ENCODE data around the gene OLFM1.
"Not testable (repeated sequence)": the region's sequence is repeated elsewhere in the genome, so short reads cannot be mapped to it uniquely, and the experiment has no call there.

Gene OLFM1

DNA sequence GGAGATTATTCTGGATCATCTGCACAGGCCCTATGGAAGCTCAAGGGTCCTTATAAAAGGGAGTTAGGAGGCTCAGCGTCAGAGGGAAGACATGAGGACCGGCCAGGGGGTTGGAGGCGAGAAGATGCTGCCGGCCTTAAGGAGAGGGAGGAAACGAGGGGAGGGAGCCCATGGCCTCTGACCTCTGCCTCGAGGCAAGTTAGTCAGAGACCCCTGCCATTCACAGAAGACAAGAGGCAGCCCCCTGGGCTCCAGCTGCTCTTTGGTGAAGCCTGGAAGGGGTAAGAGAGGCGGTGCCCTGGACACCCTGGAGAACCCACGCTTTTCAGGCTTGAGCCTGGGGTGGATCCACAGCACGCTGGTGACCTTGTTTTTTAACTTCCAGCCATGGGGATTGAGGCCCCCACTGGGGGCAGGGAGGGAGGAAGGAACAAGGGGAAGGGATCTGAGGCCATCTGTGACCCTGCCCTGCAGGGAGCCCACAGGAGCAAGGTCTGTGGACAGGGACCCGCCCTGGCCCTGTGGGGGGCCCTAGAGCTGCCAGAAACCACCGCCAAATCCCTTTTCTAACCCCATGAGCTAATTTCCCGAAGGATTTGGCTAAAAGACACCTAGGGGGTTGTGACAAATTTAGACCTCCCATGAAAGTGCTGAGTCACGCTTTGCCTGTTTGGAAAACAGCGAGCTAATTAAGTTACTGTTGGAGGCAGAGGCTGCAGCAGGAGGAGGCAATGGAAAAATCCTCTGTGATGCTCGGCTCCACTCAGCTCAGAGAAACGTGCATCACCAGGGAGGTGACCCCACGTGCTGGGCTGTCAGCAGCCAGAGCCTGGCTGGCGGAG is 49.7 kb downstream of the OLFM1 start:
- no peak for DNase-seq

DNA sequence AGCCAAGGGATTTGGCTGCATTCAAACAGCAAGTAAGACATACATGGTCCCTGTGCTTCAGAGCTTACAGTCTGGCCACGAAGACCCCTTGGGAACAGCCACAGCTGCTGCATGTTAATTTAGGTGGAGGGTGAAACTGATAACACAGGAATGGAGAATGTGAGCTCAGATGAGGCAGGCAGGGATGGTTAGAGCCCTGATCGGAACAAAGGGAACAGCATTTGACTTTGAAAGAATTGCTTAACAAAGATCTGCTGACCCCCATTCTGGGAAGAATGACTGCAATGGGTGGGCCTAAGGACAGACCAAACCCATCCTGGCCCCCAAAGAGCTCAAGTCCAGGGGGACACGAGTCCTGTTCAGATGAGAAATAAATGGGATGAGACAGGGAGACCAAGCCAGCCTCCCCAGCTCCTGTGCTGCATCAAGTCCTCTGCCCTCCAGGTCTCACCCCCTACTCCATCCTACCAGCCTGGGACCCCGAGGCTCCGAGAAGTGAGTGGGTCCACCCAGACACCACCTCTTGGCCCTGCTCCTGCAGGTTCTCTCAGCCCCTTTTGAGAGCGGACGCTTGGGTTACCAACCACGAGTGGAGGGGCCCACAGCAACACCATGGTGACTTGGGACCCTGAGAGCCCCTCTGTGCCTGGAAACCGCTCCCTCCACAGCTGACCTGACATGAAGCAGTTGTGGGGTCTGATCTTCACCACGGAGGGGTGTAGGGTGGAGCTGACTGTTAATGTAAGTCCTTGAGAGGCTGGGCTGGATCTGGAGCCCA is 50.8 kb downstream of the OLFM1 start:
- DNase-seq: no peak

DNA sequence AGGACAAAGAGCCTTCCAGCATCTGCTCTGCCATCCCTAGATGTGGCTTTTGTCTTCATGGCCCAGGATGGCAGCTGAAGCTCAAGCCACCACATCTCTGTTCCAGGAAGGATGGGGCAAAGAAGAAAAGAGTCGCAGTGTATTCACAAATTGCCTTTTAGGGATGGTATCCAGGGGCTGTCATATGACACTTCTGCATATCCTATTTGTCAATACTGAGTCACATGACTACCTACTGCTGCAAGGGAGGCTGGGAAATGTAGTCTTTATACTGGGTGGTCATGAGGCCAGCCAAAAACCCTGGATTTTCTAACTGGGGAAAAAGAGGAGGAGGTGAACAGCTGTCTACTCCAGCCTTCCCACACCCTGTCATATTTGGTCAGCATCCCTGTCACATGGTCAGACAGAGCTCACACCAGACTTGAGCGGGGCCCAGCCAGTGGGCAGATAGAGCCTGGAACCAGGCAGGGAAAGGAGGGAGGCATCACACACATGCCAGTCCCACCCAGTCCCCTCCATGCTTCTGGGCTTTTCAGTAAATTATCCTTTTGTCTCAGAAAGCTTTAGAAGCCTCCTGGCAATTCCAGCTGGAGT is 52.0 kb downstream of the OLFM1 start:
- DNase-seq: no peak

DNA sequence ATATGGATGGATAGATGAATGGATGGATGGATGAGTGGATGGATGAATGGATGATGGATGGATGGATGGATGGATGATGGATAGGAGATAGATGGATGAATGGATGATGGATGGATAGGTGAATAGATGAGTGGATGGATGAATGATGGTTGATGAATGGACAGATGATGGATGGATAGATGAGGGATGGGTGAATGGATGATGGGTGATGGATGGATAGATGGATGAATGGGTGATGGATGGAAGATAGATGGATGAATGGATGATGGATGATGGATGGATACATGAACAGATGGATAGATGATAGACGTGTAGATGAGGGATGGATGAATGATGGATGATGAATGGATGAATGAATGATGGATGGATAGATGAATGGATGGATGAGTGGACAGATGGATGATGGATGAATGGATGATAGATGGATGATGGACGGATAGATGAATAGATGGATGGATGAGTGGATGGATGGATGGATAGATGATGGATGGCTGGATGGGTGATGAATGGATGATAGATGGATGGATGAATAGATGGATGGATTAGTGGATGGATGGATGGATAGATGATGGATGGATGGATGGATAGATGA is 53.8 kb downstream of the OLFM1 start:
- DNase-seq: no peak

DNA sequence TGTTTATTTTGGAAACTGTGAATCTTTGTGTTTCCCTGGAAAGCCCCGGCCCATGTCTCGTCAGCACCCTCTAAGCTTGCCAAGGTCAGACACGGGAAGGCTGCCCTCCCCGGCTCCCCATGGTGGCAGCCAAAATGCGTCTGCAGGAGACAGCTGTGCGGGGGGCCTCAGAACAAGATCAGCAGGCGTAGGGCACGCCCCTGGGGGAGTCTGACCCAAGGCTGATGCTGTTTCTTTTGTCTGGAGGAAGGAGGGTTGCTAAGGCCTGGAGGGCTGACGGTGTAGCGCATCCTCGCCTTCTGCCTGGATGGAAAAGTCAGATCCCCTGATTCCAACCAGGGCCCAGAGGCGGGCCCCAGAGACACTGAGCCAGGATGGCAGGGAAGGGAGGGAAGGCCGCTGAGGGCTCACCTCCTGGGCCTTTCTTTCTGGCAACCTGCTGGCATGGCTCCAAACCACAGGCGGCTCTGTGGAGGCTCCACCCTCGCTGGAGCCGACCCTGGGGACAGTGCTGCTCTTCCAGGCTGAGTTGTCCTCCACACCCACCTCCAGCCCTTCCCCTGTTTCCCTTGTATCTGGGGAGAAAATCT is 57.2 kb downstream of the OLFM1 start:
- no peak for DNase-seq

DNA sequence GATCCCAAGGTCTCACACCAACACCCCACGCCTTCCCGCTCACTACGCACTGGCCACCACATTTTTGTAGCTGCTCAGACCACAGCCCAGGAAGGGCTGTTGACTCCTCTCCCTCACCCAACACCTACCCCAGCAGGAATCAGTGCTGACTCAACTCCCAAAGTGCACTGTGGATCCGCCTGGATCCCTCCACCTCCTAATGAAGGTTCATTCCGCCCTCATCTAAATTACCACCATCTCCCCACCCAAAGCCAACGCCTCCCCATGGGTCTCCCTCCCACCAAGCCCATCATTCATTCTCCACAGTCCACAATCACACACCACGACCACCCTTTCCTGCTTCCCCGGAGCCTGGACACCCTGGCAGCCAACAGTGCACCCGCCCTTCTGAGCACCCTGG is 57.8 kb downstream of the OLFM1 start:
- DNase-seq: no peak

DNA sequence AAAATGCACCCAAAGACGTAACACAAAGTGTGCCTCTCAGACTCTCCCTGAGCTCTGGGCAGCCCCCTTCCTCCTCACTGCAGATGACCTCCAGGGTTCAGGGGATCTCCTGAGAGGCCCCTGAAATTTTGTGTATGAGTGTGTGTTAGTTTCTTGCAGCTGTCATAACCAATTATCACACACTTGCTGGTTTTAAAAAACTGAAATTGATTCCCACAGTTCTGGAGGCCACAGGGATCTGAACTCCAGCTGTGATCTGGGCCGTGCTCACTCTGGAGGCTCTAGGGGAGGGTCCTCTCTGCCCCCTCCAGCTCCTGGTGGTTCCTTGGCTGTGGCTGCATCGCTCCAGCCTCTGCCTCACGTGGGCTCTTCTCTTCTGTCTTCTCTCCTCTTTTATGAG is 58.8 kb downstream of the OLFM1 start:
- DNase-seq: no peak

DNA sequence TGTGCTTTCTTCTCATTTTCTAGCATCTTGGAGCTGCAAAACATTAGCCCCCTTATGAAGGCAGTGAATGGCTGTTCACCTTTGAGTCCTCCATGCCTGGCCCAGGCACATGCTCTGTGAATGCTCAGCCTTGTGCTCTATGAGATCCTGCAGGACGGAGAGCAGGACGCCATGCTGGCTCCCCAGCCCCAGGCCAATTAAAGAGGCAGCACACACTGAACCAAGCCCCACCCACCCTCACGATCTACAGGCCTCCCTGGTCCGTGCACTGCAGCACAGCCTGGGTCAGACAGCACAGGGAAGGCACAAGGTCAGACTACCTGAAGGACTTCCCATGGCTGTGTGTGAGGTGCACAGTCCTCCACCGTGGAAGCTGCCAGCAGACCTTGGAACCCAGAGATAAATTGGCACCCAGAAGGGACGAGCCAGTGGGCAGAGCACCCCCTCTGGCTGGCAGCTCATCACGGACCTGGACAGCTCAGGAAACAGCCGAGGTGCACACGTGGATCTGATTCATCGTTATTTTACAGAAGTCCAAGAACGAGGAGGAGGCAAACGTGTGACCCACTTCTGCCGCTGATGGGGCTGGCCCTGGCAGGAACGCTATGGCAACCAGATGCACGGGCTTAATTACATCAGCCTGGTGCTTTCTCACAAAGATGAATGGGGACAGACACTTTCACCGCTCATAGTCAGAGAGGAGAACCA is 59.5 kb downstream of the OLFM1 start:
- no peak for DNase-seq

DNA sequence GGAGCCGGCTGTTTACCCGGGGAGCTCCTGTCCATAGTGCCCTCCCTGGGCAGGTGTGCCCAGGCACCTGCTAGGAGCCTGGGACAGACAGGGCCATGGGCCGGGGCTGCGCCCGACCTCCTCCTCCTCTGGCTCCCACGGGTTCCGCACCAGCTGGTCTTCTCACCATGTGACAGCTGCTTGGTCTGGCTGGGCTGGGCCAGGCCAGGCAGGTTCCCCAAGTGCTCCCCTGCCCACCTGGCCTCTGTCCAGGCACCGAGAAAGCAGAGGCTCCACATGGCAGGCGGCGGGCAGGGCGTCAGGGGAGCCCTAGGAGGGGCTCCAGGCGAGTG is 60.0 kb downstream of the OLFM1 start:
- DNase-seq: no peak

DNA sequence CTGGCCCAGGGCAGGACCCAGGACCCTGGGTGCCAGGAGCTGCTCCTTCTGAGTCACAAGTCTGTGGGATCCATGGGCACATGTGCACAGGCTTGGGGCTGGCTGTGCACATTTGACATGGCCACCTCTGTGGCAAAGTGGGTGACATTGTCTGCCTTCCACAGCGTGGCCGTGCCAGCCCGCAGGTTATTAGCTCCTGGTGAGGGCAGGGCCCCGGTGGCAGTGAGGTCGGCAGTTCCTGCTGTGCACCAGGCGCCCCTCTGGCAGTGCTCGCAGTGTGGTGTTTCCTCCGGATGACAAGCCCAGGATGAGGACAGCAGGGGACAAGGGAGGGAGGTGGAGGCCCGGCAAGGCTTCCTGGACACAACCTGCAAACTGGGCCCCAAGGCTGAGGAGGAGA is 60.5 kb downstream of the OLFM1 start:
- DNase-seq: no peak

DNA sequence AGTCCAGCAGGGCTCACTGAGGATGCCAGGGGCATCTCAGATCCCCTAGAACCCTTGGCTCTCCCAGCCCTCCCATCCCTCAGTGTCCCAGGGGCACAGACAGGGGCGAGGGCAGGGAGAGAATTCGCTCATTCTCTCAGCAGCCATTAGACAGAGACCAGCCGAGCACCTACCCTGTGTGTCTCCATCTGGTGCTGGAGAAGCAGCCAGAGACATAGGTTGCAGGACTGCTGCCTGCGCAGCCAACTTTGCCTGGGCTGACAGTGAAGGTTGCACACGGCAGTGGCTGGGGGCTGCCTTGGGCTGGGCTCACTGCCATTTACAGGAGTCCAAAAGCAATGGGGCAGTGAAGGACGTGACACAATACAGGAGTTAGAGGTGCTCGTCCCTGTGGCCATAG is 60.9 kb downstream of the OLFM1 start:
- no peak for DNase-seq

DNA sequence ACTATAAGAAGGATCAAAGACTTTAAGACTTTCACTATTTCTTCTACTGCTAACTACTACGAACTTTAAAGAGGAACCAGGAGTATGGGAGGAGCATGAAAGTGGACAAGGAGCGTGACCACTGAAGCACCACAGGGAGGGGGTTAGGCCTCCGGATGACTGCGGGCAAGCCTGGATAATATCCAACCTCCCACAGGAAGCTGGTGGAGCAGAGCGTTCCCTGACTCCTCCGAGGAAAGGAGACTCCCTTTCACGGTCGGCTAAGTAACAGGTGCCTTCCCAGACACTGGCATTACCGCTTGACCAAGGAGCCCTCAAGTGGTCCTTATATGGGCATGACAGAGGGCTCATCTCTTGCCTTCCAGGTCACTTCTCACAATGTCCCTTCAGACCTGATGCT is 62.4 kb downstream of the OLFM1 start:
- not testable (repeated sequence) for DNase-seq

DNA sequence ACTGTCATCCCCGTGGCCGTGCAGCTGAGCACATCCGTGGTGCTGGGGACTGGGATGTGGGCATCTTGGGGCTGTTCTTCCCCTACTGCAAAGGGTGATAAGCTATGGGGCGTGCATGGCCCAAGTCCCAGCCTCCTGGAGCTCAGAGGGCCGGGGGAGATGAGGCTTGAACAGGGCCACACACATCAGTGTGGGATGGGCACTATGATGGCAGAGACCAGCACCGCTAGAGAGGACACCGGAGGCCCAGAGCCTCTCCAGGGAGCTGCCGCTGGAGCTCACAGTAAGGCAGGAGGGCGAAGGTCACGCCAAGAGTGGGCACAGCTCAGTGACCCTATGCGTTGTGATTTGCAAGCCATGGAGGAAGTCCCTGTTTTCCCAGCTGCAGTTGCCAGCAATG is 63.5 kb downstream of the OLFM1 start:
- no peak for DNase-seq

DNA sequence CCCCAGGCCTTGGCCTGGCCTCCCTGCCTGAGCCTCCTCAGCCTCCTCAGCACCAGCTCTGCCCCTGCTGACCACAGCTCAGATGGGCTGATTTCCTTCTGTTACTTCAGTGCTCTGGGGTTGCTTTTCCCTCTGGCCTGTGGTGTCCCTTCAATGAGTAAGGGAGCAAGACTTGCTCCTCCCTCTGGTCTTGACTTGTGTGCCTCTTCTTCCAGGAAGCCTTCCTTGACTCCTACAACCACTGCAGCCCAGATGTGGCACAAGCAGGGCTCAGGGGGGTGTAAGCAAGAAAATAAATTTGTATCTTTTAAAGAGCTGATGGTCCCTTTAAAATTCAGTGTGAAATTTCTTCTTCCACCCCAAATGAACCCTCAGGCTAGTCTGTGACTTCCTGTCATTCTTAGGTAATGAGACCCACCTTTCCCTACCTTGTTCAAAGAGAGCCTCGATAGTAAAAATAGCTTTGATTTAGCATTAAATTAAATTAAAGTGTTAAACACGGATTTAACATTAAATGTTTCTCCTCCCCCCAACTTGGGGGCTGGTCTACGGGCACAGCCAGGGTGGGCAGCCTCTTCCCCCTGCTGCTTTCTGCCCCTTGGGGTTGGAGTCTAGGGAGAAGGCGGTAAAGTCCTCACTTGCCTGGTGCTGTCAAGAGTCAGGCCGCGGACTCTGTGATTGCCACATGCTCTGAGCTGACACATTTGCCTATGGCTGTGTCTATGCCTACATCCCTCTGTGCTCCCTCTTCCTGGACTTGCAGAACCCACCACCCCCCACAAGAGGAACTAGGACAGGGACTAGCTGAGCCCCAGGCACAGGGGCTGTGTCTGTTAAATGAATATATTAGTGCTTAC is 64.5 kb downstream of the OLFM1 start:
- DNase-seq: no peak

DNA sequence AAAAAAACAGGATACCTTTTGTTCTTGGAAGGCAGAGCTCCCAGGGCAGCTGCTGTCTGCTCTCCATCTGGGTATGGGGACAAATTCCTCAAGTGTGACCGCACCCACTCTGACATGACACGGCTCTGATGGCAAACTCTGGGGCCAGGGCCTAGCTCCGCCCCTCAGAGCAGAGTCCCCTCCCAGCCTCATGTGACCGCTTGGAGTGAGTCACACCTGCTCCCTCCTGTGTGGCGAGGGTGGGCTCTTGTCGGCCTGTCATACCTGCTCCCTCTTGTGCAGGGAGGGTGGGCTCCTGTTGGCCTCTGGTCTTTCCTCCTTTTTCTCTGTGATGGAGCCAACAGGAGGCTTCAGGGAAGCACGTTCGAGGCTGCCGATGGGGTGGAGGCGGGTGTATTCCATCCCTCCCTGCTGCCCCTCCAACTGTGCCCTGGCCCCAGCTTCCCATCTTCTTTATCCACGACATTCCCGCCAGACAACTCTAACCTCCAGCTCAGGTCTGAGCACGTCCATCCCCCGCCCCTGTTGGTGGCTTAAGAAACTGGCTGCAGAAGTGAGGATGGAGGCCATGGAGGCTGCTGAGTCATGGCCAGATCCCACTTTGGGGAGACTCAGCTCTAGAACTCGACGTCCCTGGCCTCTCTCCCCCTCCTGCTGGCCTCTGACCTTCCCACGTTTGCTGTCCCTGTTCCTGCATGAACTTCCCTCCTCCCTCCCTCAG is 65.3 kb downstream of the OLFM1 start:
- no peak for DNase-seq

DNA sequence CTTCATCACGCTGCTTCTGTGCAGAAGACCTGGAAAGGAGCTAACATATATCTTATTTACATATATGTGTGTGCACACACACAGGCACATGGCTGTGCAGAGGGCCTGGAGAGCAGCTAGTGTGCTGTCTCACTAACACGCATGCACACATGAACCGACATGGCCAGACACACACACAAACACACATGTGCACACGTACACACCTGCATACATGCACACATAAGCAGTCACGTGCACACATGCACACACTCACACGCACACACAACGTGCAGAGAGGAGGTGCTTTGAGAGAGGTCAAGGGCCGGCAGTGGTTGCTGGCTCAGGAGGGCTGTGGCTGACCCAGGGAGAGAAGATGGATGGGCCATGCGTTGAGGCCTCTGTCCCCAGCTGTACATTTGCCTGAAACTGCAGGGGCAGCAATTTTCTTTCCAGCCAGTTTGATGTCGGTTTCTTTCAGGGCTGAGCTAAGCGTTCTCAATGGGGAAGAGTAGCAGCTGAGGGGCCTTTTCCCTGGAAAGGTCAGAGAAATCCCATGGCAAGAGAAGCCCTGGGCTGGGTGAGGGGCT is 66.7 kb downstream of the OLFM1 start:
- DNase-seq: no peak

DNA sequence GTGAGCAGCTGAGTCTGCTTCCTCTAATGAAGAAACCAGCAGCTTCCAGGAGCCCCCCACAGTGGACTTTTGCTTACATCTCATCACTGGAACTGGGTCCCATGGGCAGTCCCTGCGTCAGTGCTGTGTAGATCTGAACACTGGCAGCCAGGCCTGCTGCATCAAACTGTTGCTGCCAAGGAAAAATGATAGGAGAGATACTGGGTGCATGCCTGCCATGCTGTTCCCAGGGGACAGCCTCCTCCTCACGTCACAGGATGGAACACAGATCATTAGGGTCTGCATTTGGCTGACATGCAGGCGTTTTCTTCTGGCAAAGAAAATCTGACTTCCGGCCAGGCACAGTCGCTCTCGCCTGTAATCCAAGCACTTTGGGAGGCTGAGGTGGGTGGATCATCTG is 67.9 kb downstream of the OLFM1 start:
- no peak for DNase-seq

DNA sequence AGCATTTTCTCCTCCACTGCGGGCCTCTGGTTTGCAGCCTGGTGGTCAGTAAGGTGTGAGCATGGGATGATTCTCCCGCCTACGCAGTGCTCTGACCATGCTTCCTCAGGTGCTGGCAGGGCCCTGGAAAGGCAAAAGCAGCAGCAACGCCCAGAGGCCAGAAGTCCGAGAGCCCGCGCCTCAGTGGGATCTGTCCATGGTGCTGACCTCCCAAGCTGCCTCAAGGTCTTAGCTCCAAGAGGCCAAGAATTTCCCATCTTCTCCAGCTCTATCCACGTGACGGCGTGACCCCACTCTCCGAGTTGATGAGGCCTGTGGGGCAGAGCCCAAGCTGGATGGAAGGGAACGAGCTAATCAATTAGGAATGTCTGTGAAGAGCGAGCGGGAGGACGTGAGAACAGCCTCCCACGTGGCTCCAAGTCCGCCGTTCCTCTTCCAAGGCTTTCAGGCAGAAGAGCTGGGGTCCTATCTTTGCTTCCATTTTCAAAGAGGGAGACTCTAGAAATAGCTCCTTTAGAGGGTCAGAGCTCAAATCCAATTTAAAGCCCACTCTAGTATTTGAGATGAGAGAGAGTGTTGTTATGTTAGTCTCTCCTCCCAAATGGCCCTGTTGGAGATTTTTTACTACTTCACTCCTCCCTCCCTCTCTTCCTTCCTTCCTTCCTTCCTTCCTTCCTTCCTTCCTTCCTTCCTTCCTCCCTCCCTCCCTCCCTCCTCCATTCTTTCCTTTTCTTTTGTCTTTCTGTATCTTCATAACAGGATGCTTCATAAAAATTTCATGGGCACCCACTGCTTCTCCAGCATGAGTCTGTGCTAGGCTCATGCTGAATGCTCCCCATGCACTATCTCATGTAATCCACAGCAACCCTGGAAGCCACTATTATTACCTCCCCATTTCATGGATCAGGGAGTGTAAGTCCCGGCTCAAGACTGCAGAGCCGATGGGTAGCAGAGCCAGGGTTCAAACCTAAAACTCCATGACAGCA is 69.3 kb downstream of the OLFM1 start:
- no peak for DNase-seq

DNA sequence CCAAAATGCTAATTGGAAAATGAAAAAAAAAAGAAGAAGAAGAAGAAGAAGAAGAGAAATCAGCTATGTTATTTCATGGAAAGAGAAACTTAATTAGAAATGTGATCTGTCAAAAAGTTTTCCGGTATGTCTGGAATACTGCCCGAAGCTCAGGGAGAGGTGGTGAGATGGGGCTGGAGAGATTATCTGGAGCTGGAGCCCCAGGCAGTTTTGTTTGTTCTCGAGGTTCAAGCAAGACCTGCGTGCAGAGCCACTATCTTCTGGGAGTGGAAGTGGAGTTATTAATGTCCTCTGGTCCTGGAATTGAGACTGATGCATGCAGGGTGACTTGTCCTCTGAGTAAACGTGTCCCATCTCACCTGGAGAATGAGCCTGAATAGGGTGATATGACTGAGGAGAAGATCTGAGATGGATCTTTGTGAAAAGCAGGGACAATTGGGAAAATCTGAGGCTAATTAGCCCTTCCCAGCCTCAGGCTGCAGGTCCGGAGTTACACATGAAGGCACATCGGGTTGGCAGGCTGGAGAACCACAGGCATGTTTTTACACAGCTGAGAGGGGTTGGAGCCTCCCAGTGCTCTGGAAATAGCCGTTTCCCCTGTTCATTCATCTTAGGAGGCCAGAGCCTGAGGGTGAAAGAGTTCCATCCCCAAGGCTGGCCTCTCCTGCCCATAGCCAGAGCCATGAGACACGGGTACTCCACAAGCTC is 70.5 kb downstream of the OLFM1 start:
- no peak for DNase-seq

Data from activated gamma-delta T cell treated with Interleukin-2 at 50 U/mL for 16 hours (primary cell).